Activated T-cell treated with anti-CD3 and anti-CD28 coated beads for 24 hours (primary cell): Measurements from ENCODE around the gene TMEM266.

Source experiments
- DNase-seq: peaks from one replicate; pipeline ENCODE4 v3.0.0-alpha.2; 2020; ENCODE audit warnings: low read depth

Gene TMEM266

GRCh38 chr15:76185716-76186115 is 125.9 kb downstream of the TMEM266 start:
- DNase-seq: no peak

GRCh38 chr15:76187163-76187562 is 127.4 kb downstream of the TMEM266 start:
- DNase-seq: no peak

- no peak for DNase-seq
These were observed 129.3 kb downstream of the TMEM266 start for GRCh38 chr15:76189106-76189505.

- DNase-seq: no peak
These were observed 130.3 kb downstream of the TMEM266 start for GRCh38 chr15:76190070-76190564.

GRCh38 chr15:76190751-76191538 is 131.2 kb downstream of the TMEM266 start:
- DNase-seq: peak; percentile 64

- no peak for DNase-seq
These were observed 131.9 kb downstream of the TMEM266 start for GRCh38 chr15:76191539-76192244.

GRCh38 chr15:76192715-76193114 is 132.9 kb downstream of the TMEM266 start:
- no peak for DNase-seq

GRCh38 chr15:76193934-76194333 is 134.1 kb downstream of the TMEM266 start:
- DNase-seq: no peak

- DNase-seq: no peak
These were observed 135.9 kb downstream of the TMEM266 start for GRCh38 chr15:76195506-76196268.

GRCh38 chr15:76196269-76197231 is 136.8 kb downstream of the TMEM266 start:
- no peak for DNase-seq

- no peak for DNase-seq
These were observed 138.1 kb downstream of the TMEM266 start for GRCh38 chr15:76197703-76198455.

- no peak for DNase-seq
These were observed 138.8 kb downstream of the TMEM266 start for GRCh38 chr15:76198456-76199105.

GRCh38 chr15:76199106-76200082 is 139.6 kb downstream of the TMEM266 start:
- no peak for DNase-seq

- DNase-seq: no peak
These were observed 140.3 kb downstream of the TMEM266 start for GRCh38 chr15:76200083-76200465.

- DNase-seq: no peak
These were observed 140.9 kb downstream of the TMEM266 start for GRCh38 chr15:76200641-76201105.

GRCh38 chr15:76201536-76202255 is 141.9 kb downstream of the TMEM266 start:
- DNase-seq: no peak

GRCh38 chr15:76203346-76204108 is 143.7 kb downstream of the TMEM266 start:
- no peak for DNase-seq
